Ishikawa (cell line): ENCODE data around the gene THAP3.

Experiments
- CEBPB ChIP-seq: IDR thresholded peaks from 2 replicates; pipeline ENCODE4 v1.6.1; 2012
- CREB1 ChIP-seq: IDR thresholded peaks from 2 replicates; pipeline ENCODE4 v1.6.1; 2012; ENCODE audit warnings: low read depth
- EGR1 ChIP-seq: IDR thresholded peaks from 2 replicates; pipeline ENCODE4 v1.6.1; 2012
- EP300 ChIP-seq: IDR thresholded peaks from 2 replicates; pipeline ENCODE4 v1.6.1; 2012; ENCODE audit warnings: borderline replicate concordance
- FOXM1 ChIP-seq: IDR thresholded peaks from 2 replicates; pipeline ENCODE4 v1.6.1; 2012; ENCODE audit warnings: low read depth, borderline replicate concordance
- MAX ChIP-seq: IDR thresholded peaks from 2 replicates; pipeline ENCODE4 v1.6.1; 2012
- NFIC ChIP-seq: IDR thresholded peaks from 2 replicates; pipeline ENCODE4 v1.6.1; 2012
- RAD21 ChIP-seq: IDR thresholded peaks from 2 replicates; pipeline ENCODE4 v1.6.1; 2012; ENCODE audit warnings: low read depth
- REST ChIP-seq: IDR thresholded peaks from 2 replicates; pipeline ENCODE4 v1.6.1; 2012; ENCODE audit warnings: low read depth, mild to moderate bottlenecking
- TAF1 ChIP-seq: IDR thresholded peaks from 2 replicates; pipeline ENCODE4 v1.6.1; 2012; ENCODE audit warnings: low read depth, mild to moderate bottlenecking
- TCF12 ChIP-seq: IDR thresholded peaks from 2 replicates; pipeline ENCODE4 v1.6.1; 2012; ENCODE audit warnings: low read depth
- TEAD4 ChIP-seq: IDR thresholded peaks from 2 replicates; pipeline ENCODE4 v1.6.1; 2012
- YY1 ChIP-seq: IDR thresholded peaks from 2 replicates; pipeline ENCODE4 v1.6.1; 2012; ENCODE audit warnings: low read depth
- ZBTB7A ChIP-seq: IDR thresholded peaks from 2 replicates; pipeline ENCODE4 v1.6.1; 2012; ENCODE audit warnings: low read depth
- TF ChIP-seq, protein P1 (sequence below): IDR thresholded peaks from 2 replicates; pipeline ENCODE4 v1.6.1; 2012

Gene THAP3

GRCh38 chr1:6592865-6593593 is 31.6 kb upstream of the THAP3 start:
- no peak for TF ChIP-seq NFIC
- TF ChIP-seq, protein P1, sequence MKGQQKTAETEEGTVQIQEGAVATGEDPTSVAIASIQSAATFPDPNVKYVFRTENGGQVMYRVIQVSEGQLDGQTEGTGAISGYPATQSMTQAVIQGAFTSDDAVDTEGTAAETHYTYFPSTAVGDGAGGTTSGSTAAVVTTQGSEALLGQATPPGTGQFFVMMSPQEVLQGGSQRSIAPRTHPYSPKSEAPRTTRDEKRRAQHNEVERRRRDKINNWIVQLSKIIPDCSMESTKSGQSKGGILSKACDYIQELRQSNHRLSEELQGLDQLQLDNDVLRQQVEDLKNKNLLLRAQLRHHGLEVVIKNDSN = no peak
- no peak for TF ChIP-seq EGR1
- no peak for TF ChIP-seq TAF1

DNA sequence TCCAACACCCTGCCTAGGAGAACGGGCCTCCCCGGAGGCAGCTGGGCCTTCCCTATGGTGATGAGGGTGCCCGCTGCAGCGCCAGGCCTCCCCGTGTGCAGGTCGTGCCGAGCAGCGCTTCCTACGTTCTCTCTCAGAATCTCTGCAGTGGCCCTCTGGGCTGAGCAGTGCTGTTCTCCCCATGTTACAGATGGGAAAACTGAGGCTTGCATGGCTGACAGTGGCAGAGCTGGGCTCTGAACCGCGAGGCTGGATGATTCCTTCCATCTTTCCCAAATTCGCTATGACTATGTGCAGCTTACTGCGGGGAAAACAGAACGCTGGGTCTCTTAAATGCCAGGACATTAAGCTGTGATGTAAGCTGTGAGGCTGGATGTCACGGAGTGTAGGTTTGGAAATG is 30.9 kb upstream of the THAP3 start:
- TF ChIP-seq CEBPB = no peak

- TF ChIP-seq TCF12 = no peak
- TF ChIP-seq EGR1 = no peak
- no peak for TF ChIP-seq MAX
- TF ChIP-seq, protein P1 = no peak
- no peak for TF ChIP-seq YY1
- no peak for TF ChIP-seq NFIC
- no peak for TF ChIP-seq CEBPB
- TF ChIP-seq EP300 = no peak
- no peak for TF ChIP-seq FOXM1
- no peak for TF ChIP-seq TAF1
- TF ChIP-seq REST = no peak
- no peak for TF ChIP-seq CREB1
- TF ChIP-seq ZBTB7A = no peak
- no peak for TF ChIP-seq RAD21
- no peak for TF ChIP-seq TEAD4
Observed at GRCh38 chr1:6594977-6595740, 29.5 kb upstream of the THAP3 start.

DNA sequence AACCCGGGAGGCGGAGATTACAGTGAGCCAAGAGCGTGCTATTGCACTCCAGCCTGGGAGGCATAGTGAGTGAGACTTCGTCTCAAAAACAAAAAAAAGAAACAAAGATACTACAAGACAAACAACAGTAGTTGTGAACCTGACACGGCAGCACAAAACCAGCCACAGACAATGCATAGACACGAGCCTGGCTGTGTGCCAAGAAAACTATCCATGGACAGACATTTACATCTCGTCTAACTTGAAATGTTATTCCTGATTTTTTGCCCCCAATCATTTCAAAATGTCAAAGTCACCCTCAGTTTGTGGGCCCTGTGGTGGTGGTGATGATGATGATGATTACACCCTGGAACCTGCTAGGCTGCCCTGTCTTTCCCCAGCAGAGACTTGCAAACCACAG is 28.3 kb upstream of the THAP3 start:
- no peak for TF ChIP-seq ZBTB7A
- TF ChIP-seq NFIC = peak; percentile 58; the same call in 1 of the 2 replicates
- no peak for TF ChIP-seq TEAD4

- TF ChIP-seq CEBPB = no peak
- TF ChIP-seq TEAD4 = no peak
Observed at GRCh38 chr1:6596886-6597776, 27.5 kb upstream of the THAP3 start.

- TF ChIP-seq, protein P1 = no peak
- TF ChIP-seq REST (no peak), EGR1 (no peak), CEBPB (no peak), EP300 (no peak), MAX (no peak), TCF12 (no peak), YY1 (no peak), RAD21 (no peak), FOXM1 (no peak), TEAD4 (no peak), NFIC (no peak), ZBTB7A (no peak), CREB1 (no peak), TAF1 (no peak)
Observed at GRCh38 chr1:6597777-6598131, 26.9 kb upstream of the THAP3 start.
